Left ventricle myocardium superior (tissue), 1 donor: ENCODE results near the gene NUP214. TPM values are rescaled to one million over a fixed set of nuclear protein-coding genes. Genes with fewer than 3 reads are reported as not detected.
"Not testable (repeated sequence)": the region's sequence is repeated elsewhere in the genome, so short reads cannot be mapped to it uniquely, and the experiment has no call there.

ENCODE experiments used
- ATAC-seq: fragments of 200-7000 bp; cut with Tn5 transposase; one replicate; pipeline ENCODE4 v1.9.1; 2020; ENCODE audit warnings: mild to moderate bottlenecking, moderate library complexity
- DNase-seq: peaks from one replicate; pipeline ENCODE4 v3.0.0-alpha.2; 2020
- intact Hi-C: fragments of 100-400 bp; cut with micrococcal nuclease; formaldehyde crosslinking; loops from one replicate; pipeline ENCODE4 v1.11.0; 2022
- total RNA-seq: library from RNA; stranded (reverse); fragmentation: NEBNext Ultra II Directional; extraction: Animal tissue kit (Norgen Biotek cat#: 25700); gene quantifications from one replicate; pipeline ENCODE4 v1.2.1, GENCODE V29; 2021
- donor health status: DM: no; HTN: yes; CAD: no; lungs with severe emphysema.

NUP214 gene
- total RNA-seq, 1 donor from 2014 or later = 28.9 TPM

DNA sequence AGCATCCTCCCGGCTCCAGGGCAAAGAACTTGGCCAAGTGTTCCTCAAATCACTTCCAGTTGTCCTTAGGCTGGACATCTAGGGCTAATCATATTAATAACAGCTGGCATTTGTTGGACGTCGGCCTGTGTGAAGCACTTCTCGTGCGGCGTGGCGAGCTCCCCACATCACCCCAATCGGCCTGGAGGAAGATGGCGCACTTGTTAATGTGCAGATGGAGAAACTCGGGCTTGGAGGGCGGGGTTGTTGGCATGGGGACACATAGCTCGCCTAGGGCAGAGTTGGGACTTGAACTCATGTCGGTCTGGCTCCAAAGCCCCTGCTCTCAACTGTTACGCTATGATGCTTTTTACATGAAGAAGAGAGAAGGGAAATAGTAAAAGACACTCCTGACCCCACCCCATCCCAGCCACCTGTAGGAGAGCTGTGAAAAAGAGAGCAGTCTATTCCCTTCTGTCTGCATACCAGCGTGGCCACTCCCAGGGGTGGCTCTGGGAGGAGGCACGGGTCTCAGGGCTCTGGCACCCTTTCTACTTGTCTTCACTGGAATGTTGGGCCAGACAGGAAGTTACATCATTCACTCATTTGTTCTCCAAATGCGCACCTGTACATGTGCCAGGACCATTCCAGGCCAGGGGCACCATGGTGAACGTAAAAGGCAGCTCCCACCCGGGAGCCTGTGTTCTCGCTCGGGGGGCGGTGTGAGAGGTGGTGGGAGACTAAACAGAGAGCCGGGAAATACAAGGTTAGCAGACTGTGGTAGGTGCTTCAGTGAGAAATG is 12.8 kb upstream of the NUP214 start:
- DNase-seq (no peak), ATAC-seq (no peak)
- intact Hi-C loops = no loop called here

DNA sequence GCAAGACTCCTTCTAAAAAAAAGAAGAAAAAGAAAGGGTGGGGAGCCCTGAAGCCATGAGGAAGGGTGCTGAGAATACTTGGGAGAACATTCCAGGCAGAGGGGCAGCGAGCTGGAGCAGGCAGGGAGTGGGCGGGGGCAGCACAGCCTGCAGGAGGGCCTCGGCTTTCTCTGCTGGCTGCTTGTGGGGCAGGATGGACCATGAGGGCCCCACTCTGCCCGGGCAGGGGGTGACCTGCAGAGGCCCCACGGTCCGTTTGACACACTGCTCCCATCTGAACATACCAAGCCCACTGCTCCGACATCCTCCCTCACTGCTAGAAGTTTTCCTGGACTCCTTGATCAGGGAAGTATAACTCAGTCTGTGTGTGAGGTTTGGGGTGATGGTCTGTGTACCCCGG is 11.7 kb upstream of the NUP214 start:
- DNase-seq (no peak), ATAC-seq (no peak)
- intact Hi-C loops = no loop called here

DNA sequence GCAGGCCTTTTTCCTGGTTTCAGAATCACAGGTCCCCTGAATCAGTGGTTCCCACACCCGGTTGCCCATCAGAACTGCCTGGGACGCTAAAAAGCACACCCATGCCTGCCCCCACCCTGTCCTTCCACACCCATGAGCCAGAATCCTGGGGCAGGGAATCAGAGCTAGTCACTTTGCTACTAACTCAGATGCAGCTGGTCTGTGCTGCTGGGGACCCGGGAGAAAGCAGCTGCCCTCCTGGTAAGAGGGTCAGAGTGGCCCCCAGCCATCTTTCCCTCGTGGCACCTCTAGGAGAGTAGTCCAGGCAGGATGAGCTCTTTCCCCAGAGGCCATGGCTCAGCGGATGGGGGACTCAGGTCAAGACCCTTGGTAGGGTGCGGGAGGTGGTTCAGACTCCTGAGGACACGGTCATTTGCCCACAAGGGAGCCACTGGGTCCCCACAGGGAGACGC is 11.3 kb upstream of the NUP214 start:
- intact Hi-C loops = no loop called here
- DNase-seq (no peak), ATAC-seq (no peak)

- intact Hi-C loops, DNase-seq, ATAC-seq: not testable (repeated sequence)
These were observed 10.0 kb upstream of the NUP214 start for GRCh38 chr9:131115360-131115742.

- DNase-seq = peak; percentile 48
- ATAC-seq = peak; percentile 83
- intact Hi-C loops = no loop called here
These were observed 8.9 kb upstream of the NUP214 start for GRCh38 chr9:131116281-131117120.

- no peak for DNase-seq
- peak; percentile 59 for ATAC-seq
- intact Hi-C loops = no loop called here
These were observed 8.1 kb upstream of the NUP214 start for GRCh38 chr9:131117121-131117761.

GRCh38 chr9:131117762-131118145 is 7.6 kb upstream of the NUP214 start:
- DNase-seq (no peak), ATAC-seq (no peak)
- intact Hi-C loops = no loop called here

DNA sequence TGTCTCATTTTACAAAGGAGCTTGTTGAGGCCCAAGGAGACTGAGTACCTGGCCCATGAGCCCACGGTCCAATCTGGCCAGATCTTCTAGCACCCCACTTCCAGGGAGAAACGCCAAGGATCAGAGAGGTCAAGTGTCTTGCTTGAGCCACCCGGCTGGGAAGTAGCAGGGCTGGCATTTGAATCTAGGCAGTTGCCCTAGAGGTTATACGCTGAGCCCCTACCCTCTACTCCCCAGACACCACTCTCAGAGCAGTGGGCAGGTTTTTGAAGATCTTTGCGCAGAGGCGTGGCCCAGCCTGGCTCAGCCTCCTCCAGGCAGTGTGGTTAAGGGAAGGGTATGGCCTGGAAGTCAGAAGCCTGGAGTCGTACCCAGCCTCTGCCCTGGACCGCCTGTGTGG is 5.8 kb upstream of the NUP214 start:
- intact Hi-C loops = no loop called here
- DNase-seq (no peak), ATAC-seq (no peak)

DNA sequence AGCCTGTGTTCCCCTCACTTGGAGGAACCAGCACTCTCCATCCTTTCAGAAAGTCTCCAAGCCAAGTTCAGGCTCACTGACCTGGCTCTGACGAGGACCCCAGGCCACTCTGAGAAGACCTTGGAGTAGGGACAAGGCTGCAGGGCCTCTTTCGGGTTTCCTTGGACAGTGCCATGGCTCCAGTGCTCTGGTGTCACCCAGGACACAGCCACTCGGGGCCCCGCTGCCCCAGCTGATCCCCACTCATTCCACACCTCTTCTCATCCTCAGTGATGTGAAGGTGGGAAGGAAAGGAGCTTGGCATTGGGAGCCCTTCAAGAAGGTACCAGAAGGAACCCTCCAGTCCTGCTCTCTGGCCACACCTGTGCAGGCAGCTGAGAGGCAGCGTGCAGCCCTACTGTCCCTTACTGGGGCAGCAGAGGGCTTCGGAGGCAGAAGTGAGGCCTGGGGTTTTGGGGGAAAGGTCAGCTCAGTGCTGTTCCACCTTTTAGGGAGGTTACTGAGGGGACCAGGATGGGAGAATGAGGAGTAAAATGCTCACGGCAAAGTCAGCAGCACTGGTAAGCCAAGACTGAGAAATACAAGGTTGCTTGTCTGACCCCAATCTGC is 4.7 kb upstream of the NUP214 start:
- no peak for ATAC-seq
- no peak for DNase-seq
- intact Hi-C loops = no loop called here

DNA sequence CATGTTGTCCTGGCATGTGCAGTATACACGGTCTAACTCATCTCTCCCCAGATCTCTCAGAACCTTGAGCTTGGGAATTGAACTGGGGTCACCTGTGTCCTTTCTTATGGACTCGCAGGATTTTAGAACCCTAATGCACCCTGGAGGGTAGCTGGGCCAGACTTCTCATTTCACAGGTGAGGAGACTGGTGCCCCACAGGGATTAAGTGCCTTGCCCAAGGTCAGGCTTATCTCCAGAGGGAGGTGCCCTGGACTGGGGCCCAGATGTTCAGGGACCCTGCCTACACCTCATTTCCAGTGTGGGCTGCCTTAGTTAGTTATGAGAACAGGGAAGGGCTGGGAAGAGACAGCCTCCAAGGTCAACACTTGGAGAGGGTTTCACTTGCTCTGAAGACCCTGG is 4.0 kb upstream of the NUP214 start:
- intact Hi-C loops = no loop called here
- DNase-seq (no peak), ATAC-seq (no peak)

DNA sequence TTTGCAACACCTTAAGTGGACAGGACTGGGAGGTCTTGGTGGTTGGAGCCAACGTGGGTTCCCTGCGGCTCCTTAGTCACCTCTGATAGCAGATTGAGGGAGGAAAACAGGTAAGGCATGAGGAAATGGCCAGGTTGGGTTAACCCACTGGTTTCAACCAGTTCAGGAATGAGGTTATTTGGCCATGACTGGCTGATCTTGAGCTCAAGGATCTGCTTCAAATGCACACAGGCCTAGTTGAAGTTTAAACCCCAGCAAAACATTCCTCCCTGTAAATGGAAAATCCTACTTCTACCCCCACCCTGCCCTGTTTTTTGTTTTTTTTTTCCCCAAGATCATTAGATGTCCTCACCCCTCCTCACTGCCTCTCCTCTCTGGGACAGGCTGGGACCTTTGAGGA is 3.2 kb upstream of the NUP214 start:
- intact Hi-C loops = no loop called here
- DNase-seq = no peak
- no peak for ATAC-seq

- intact Hi-C loops = no loop called here
- ATAC-seq (peak; percentile 12), DNase-seq (no peak)
These were observed 423 bp upstream of the NUP214 start for GRCh38 chr9:131125038-131125287.

DNA sequence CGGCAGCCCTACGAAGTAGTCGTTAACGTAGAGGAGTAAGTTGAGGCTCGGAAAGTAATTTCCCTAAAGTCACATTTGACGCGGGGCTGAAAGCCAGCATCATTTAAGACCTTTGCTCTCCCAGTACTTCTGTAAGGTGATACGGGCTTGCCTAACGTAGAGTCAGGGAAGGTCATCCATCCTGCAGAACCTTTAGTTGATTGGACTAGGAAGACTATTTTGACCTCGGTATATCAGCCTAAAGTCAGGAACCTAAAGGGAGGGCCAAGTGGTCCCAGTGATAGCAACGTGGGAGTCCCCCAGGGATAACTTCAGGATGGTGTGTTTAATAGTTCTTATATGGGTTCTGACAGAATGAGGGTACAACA is 657 bp downstream of the NUP214 start:
- intact Hi-C loops = no loop called here
- ATAC-seq (no peak), DNase-seq (no peak)

DNA sequence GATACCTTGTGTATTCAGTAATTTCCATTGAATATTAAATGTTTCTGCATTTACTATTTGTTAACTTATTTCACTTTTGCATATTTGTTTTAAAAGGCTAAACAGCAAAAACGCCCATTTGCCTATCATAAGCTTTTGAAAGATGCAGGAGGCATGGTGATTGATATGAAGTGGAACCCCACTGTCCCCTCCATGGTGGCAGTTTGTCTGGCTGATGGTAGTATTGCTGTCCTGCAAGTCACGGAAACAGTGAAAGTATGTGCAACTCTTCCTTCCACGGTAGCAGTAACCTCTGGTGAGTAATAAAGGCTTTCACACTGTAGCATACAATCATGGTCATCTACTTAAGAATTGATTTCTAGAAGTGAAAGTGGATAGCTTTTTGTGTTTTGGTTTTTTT is 3.8 kb downstream of the NUP214 start:
- ATAC-seq (no peak), DNase-seq (no peak)
- intact Hi-C loops = no loop called here

- no peak for DNase-seq
- ATAC-seq = no peak
- intact Hi-C loops = no loop called here
These were observed 13.3 kb downstream of the NUP214 start for GRCh38 chr9:131138676-131139075.

GRCh38 chr9:131140112-131140511 is 14.7 kb downstream of the NUP214 start:
- no peak for DNase-seq
- intact Hi-C loops = no loop called here
- ATAC-seq = no peak

GRCh38 chr9:131140550-131140949 is 15.2 kb downstream of the NUP214 start:
- DNase-seq (no peak), ATAC-seq (no peak)
- intact Hi-C loops = no loop called here

DNA sequence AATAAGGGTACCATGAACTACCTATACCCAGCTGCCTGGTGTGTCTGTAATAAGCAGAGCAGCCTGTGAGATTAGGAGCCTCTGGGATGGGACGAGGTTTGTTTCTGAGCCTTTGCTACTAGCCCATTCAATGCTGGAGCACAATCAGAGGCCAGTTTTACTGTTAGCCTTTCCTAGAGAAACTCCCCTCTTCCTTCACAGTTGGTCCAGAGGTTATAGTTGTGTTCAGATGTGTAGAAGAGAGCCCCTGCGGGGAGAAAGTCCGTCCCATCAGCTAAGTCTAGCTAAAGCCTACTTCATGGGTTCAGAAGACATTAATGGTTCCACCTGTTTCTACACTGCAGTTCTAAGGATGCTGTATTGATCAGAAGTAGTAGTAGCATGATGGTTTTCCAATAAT is 16.8 kb downstream of the NUP214 start:
- DNase-seq (no peak), ATAC-seq (no peak)
- intact Hi-C loops = no loop called here

GRCh38 chr9:131144201-131144600 is 18.8 kb downstream of the NUP214 start:
- no peak for ATAC-seq
- DNase-seq = no peak
- intact Hi-C loops = no loop called here

GRCh38 chr9:131145245-131145644 is 19.9 kb downstream of the NUP214 start:
- ATAC-seq (no peak), DNase-seq (no peak)
- intact Hi-C loops = no loop called here
